K562 (cell line): ENCODE results near the gene ENPP6. TPM values are rescaled to one million over a fixed set of nuclear protein-coding genes. Genes with fewer than 3 reads are reported as not detected.

Experiments
- ATAC-seq: fragments of 200-7000 bp; cut with Tn5 transposase; 3 replicates; pipeline ENCODE4 v1.9.1; 2020; ENCODE audit warnings: moderate library complexity
- BruUV-seq: library from RNA; stranded (reverse); fragments of 400-500 nt; replicated peaks from 2 replicates; lab custom pipeline; 2021; lab: Mats Ljungman, UMichigan
- CTCF ChIA-PET: fragments of 300-600 bp; formaldehyde crosslinking; extraction: SDS; loops from one replicate; lab custom pipeline; 2021; ENCODE audit warnings: low intra/inter-chr PET ratio; lab: Yijun Ruan, JAX
- POLR2A ChIA-PET: fragments of 300-600, 350-650 bp; sonication (Branson Sonifier 250); formaldehyde crosslinking; extraction: SDS; loops from one replicate; lab custom pipeline; 2021; ENCODE audit warnings: antibody characterized with exemption, inconsistent platforms; lab: Yijun Ruan, JAX
- DNase-seq, 4 experiments: peaks; one replicate each; pipeline versions ENCODE4 v3.0.0 to v3.0.0-alpha.2; 2011 to 2018; ENCODE audit warnings: low spot score in 3 of 4, mixed read lengths in 3 of 4; ENCODE audit errors: extremely low read depth in 1 of 4
- FAIRE-seq: peaks from 2 replicates; lab custom pipeline; 2011; peaks lifted over from hg19 to GRCh38; lab: Jason Lieb, UNC
- H2AFZ ChIP-seq: 2 replicates; pipeline ENCODE4 v1.6.0; 2011; ENCODE audit warnings: low read depth, low read length, control low read depth, inconsistent platforms
- H3K27ac ChIP-seq: fragments of 200-600 bp; 3 replicates; pipeline ENCODE4 v1.8.0; 2011; ENCODE audit warnings: low read depth, mild to moderate bottlenecking, control low read depth, inconsistent platforms, low read length, moderate library complexity, mixed read lengths; ENCODE audit errors: extremely low read depth
- H3K27me3 ChIP-seq, 2 experiments: fragments of 300-600 bp in 1 of 2; 2 replicates in 1 of 2; 3 replicates in 1 of 2; pipeline versions ENCODE4 v1.6.0 to v1.8.0; 2011; ENCODE audit warnings: inconsistent platforms in 2 of 2, low read length in 2 of 2, mild to moderate bottlenecking in 1 of 2, mixed read lengths in 1 of 2, moderate library complexity in 1 of 2; ENCODE audit not compliant: control insufficient read depth in 2 of 2, insufficient read depth in 2 of 2
- H3K36me3 ChIP-seq: fragments of 300-600 bp; 3 replicates; pipeline ENCODE4 v1.8.0; 2011; ENCODE audit warnings: mild to moderate bottlenecking, low read length, inconsistent platforms; ENCODE audit not compliant: control insufficient read depth, insufficient read depth
- H3K4me1 ChIP-seq, 2 experiments: fragments of 200-600 bp in 1 of 2; replicated peaks in 1 of 2; 2 replicates in 1 of 2; 3 replicates in 1 of 2; pipeline versions ENCODE4 v1.5.1 to v1.8.0; 2011; ENCODE audit warnings: inconsistent platforms in 2 of 2, low read length in 2 of 2, mild to moderate bottlenecking in 1 of 2, mixed read lengths in 1 of 2, moderate library complexity in 1 of 2; ENCODE audit not compliant: control insufficient read depth in 2 of 2, insufficient read depth in 2 of 2
- H3K4me2 ChIP-seq: 2 replicates; pipeline ENCODE4 v1.6.1; 2011; ENCODE audit warnings: low read length, control low read depth, inconsistent platforms, mixed read lengths; ENCODE audit not compliant: insufficient read depth
- H3K4me3 ChIP-seq: fragments of 200-600 bp; sonication (generic), shearing (Covaris generic); 2 replicates; pipeline ENCODE4 v1.5.1; 2016; ENCODE audit warnings: control low read depth, inconsistent platforms
- H3K79me2 ChIP-seq: fragments of 200-600 bp; 3 replicates; pipeline ENCODE4 v1.8.0; 2011; ENCODE audit warnings: low read length, inconsistent platforms; ENCODE audit not compliant: control insufficient read depth, insufficient read depth
- H3K9ac ChIP-seq, 2 experiments: 2 replicates each; pipeline versions ENCODE4 v1.6.0 to v1.6.1; 2011; ENCODE audit warnings: low read depth in 2 of 2, low read length in 2 of 2, control low read depth in 1 of 2, inconsistent platforms in 1 of 2, mild to moderate bottlenecking in 1 of 2, mixed read lengths in 1 of 2; ENCODE audit not compliant: insufficient read depth in 1 of 2
- H3K9me1 ChIP-seq: one replicate; pipeline ENCODE4 v1.6.0; 2011; ENCODE audit warnings: inconsistent platforms, mild to moderate bottlenecking, low read length, moderate library complexity; ENCODE audit not compliant: control insufficient read depth, insufficient read depth
- H3K9me3 ChIP-seq: replicated peaks from 2 replicates; pipeline ENCODE4 v1.5.1; 2011; ENCODE audit warnings: low read depth, low read length, inconsistent platforms; ENCODE audit not compliant: control insufficient read depth, insufficient read depth
- H4K20me1 ChIP-seq: replicated peaks from 2 replicates; pipeline ENCODE4 v1.6.1; 2011; ENCODE audit warnings: low read length, inconsistent platforms, mixed read lengths; ENCODE audit not compliant: control insufficient read depth, insufficient read depth
- EP300 ChIP-seq: IDR thresholded peaks from 2 replicates; pipeline ENCODE4 v1.6.1; 2012; ENCODE audit warnings: low read length, improper control_type of control experiment
- FOXK2 ChIP-seq, 2 experiments: fragments of 450-650 bp; IDR thresholded peaks in 1 of 2; conservative IDR thresholded peaks in 1 of 2; 2 replicates each; pipeline ENCODE4 v1.6.1; 2016; ENCODE audit warnings: low read depth in 2 of 2, mild to moderate bottlenecking in 1 of 2
- JUNB ChIP-seq: fragments of 450-650 bp; formaldehyde crosslinking; conservative IDR thresholded peaks from 2 replicates; pipeline ENCODE4 v1.4.0; 2020; ENCODE audit warnings: mild to moderate bottlenecking
- MNT ChIP-seq, 2 experiments: fragments of 450-650 bp; conservative IDR thresholded peaks; 2 replicates each; pipeline ENCODE4 v1.6.1; 2017; ENCODE audit warnings: mild to moderate bottlenecking in 2 of 2, moderate library complexity in 2 of 2
- RBM15 ChIP-seq: fragments of 200-400 bp; formaldehyde crosslinking; IDR thresholded peaks from 2 replicates; pipeline ENCODE4 v1.6.1; 2018; ENCODE audit warnings: mild to moderate bottlenecking, low read length, moderate library complexity; ENCODE audit not compliant: insufficient read depth
- THAP12 ChIP-seq: fragments of 250-450 bp; sonication (Bioruptor Pico); IDR thresholded peaks from 2 replicates; pipeline ENCODE4 v1.9.0; 2021; ENCODE audit warnings: mild to moderate bottlenecking, inconsistent platforms
- ZFP30 ChIP-seq: fragments of 250-450 bp; sonication (Bioruptor Pico); IDR thresholded peaks from 2 replicates; pipeline ENCODE4 v1.8.0; 2022; ENCODE audit warnings: moderate library complexity, mild to moderate bottlenecking, inconsistent platforms, borderline replicate concordance
- ZNF707 ChIP-seq: fragments of 250-450 bp; sonication (Bioruptor Pico); conservative IDR thresholded peaks from 2 replicates; pipeline ENCODE4 v1.8.0; 2022; ENCODE audit warnings: inconsistent platforms, mild to moderate bottlenecking, moderate library complexity
- WGBS: fragments of 100-300 bp; shearing (Covaris generic); methylation state at CpG from one replicate; pipeline ENCODE4 v1.1.6; 2016; ENCODE audit warnings: low coverage, mixed read lengths; ENCODE audit not compliant: insufficient coverage; ENCODE audit errors: missing lambda C conversion rate; 5-methylcytosine and 5-hydroxymethylcytosine counted together
- in situ Hi-C: fragments of 300-500 bp; cut with MboI; formaldehyde crosslinking; loops from 4 replicates; pipeline ENCODE4 v1.15.0; 2018; ENCODE audit warnings: inconsistent platforms, mixed read lengths
- intact Hi-C: fragments of 100-400 bp; cut with micrococcal nuclease; formaldehyde crosslinking; loops from 2 replicates; pipeline ENCODE4 v1.14.2; 2022
- polyA plus RNA-seq, 8 experiments: library from polyadenylated mRNA; depleted of rRNA in 4 of 8; stranded (reverse) in 5 of 8; unstranded in 3 of 8; fragments of >200 nt; fragmentation: Nextera tagmentation in 2 of 8; fragmentation: Illumina TruSeq in 1 of 8; extraction: Ambion mirVana in 2 of 8; extraction: Trizol in 1 of 8; gene quantifications; 2 replicates each; pipeline versions ENCODE4 v1.2.1 to v1.2.3, GENCODE V29; 2011 to 2014; ENCODE audit warnings: inconsistent platforms in 1 of 8, missing spikeins in 1 of 8
- total RNA-seq, 7 experiments: library from RNA; depleted of rRNA in 6 of 7; stranded (reverse); fragments of >200 nt in 6 of 7; fragmentation: Illumina TruSeq in 2 of 7; extraction: Trizol in 2 of 7; gene quantifications; 2 replicates each; pipeline versions ENCODE4 v1.2.1 to v1.2.3, GENCODE V29; 2011 to 2021; ENCODE audit warnings: low replicate concordance in 1 of 7

The ENPP6 gene
- total and polyA plus RNA-seq, 9 of the 15 experiments (the other 6 are each of a cell fraction or from before 2014, with no cell fraction given): 0.29 TPM; not detected in 8

GRCh38 chr4:184237612-184238011, 19.9 kb upstream of the ENPP6 start (continued):
- no peak for TF ChIP-seq FOXK2 (conservative IDR thresholded peaks at IDR 0.05 in 1 of 2, IDR thresholded peaks at IDR 0.05 in 1 of 2; ENCODE audit: low read depth in 2 of 2)
- peak; percentile 22; the same call in 1 of the 2 replicates for TF ChIP-seq EP300
- TF ChIP-seq JUNB (CRISPR knock-in tag): peak; percentile 77

GRCh38 chr4:184235526-184235925, 17.9 kb upstream of the ENPP6 start:
- POLR2A ChIA-PET: no interaction called here
- FAIRE-seq: no peak

GRCh38 chr4:184234155-184234554, 16.5 kb upstream of the ENPP6 start:
- Histone ChIP-seq H4K20me1 (no peaks in the 10 kb centered on the region), H3K4me3 (no peak overlapping the region), H3K36me3 (no peaks in the 10 kb centered on the region), H3K4me2 (no peak overlapping the region), H3K27ac (no peak overlapping the region), H3K9ac (no peak overlapping the region), H2AFZ (no peak overlapping the region; the same call in 1 of the 2 replicates), H3K9me1 (no peaks in the 10 kb centered on the region), H3K79me2 (no peaks in the 10 kb centered on the region), H3K27me3 (peaks cover 6 to 15% of the 10 kb centered on the region in 2 experiments; a peak in 3 of 5 replicates), H3K4me1 (peaks cover 0 to 10% of the 10 kb centered on the region in 2 experiments; a peak in 3 of 5 replicates), H3K9me3 (no peaks in the 10 kb centered on the region)
- FAIRE-seq (peak; percentile 23), ATAC-seq (no peak), DNase-seq (peak in 1 of 4 experiments; percentile 22)
- in situ Hi-C loops: no loop called here
- CTCF ChIA-PET: no interaction called here
- POLR2A ChIA-PET: no interaction called here
- BruUV-seq: no TSS peak
- 2% methylated on average over 4 of the region's 4 CpGs for WGBS
- intact Hi-C loops: no loop called here
- TF ChIP-seq ZFP30 (CRISPR knock-in tag): no peak
- TF ChIP-seq MNT (conservative IDR thresholded peaks at IDR 0.05): 0 out of 4 replicates have a peak, but pooled peaks of 1 of the 2 experiments have one; percentile 12
- TF ChIP-seq ZNF707 (CRISPR knock-in tag): no peak
- no peak for TF ChIP-seq THAP12 (CRISPR knock-in tag)

More at GRCh38 chr4:184235526-184235925, 17.9 kb upstream of the ENPP6 start:
- no peak for TF ChIP-seq RBM15
- TF ChIP-seq, all 486 proteins: peak for 0
- H3K27me3 ChIP-seq: peaks cover 6 to 7% of the 10 kb centered on the region in 2 experiments; a peak in 3 of 5 replicates
- H3K9ac ChIP-seq: no peak overlapping the region
- 8% methylated on average over 3 of the region's 3 CpGs for WGBS
- no peak overlapping the region for H3K27ac ChIP-seq
- H3K36me3 ChIP-seq: no peaks in the 10 kb centered on the region
- H4K20me1 ChIP-seq: no peaks in the 10 kb centered on the region
- H3K4me3 ChIP-seq: no peak overlapping the region
- BruUV-seq: no TSS peak
- intact Hi-C loops (no loop called here), in situ Hi-C loops (no loop called here)
- H2AFZ ChIP-seq: no peak overlapping the region
- no peak for ATAC-seq
- H3K9me1 ChIP-seq: no peaks in the 10 kb centered on the region
- no peak overlapping the region for H3K4me2 ChIP-seq
- DNase-seq: no peak
- no peaks in the 10 kb centered on the region for H3K79me2 ChIP-seq
- peaks cover 0 to 10% of the 10 kb centered on the region in 2 experiments; a peak in 2 of 5 replicates for H3K4me1 ChIP-seq
- H3K9me3 ChIP-seq: no peaks in the 10 kb centered on the region
- CTCF ChIA-PET: no interaction called here
